ENCODE data around the gene KDF1. TPM values are rescaled to one million over a fixed set of nuclear protein-coding genes. Genes with fewer than 3 reads are reported as not detected.

The KDF1 gene
- total and polyA plus RNA-seq, 4 donors = 6.6 to 12.5 (median 8.8) TPM

DNA sequence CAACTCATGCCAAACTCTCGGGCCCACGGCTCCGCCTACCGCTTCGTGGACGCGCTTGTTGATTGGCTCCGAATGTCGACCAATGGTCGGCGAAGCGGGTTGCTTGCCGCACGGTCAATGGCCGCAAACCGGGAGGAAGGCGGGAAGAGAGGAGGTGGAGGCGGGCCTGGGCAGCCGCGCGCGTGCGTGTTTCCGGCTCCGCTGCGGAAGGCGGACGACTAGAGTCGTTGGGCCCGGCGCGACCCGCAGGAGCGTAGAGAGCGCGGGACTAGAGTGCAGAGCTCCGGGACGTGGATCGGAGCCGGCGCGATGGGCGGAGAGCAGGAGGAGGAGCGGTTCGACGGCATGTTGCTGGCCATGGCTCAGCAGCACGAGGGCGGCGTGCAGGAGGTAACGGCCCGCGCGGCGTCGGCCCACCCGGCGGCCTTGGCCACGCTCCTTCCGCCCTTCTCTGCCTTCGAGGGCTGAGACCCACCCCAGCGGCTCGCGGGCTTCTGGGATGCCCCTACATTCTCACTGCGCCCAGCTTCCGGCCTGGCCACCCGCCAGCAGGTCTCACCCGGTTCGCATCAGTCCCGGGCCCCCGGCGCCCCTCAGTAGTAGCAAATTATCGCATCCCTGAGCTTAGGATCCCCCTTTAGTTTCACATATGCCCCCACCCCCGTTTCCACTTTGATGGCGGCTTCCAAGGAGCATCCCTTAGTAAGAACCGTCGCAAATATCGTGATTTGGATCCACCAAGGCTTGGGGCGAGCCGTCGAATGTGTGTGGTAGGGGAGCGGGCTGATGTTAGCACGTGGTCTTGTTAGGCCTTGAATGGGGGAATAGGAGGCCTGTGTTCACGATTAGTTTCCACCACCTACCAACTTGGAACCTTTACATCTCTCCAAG, 38.5 kb downstream of the KDF1 start, which contains the start of gene NUDC:
Gene NUDC (plus strand): TSS at position 204 of the 891 bp plus-strand sequence. CDS start 106 bp downstream, at position 310.
- H3K27ac ChIP-seq (ENCODE audit: low read depth in 1 of 2, low read length in 1 of 2) = peak within 1 kb of the TSS; percentile 90 to 93

DNA sequence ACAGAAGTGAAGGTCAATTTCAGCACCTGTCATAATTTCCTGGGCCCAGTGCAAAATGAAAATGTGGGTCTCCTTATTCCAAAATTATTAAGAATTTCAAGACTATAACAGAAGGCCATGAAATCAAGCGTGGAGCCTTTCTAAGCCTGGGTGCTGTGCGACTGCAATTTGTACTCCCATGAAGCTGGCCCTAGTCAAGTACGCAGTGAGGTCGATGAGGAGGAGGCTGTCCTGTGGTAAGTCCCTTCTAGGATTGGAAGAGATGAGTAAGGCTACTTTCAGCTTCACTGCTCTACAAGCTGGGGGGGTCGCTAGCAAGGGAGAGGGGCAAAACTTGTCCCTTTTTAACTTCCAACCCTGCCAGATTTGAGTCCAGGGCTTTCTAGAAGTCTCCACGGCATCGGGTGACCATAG, 39.1 kb downstream of the KDF1 start:
- H3K27ac ChIP-seq (ENCODE audit: low read depth in 1 of 2, low read length in 1 of 2) = peak overlapping the region; percentile 73 to 78
- no peak for DNase-seq
- H3K27me3 ChIP-seq (ENCODE audit: control insufficient read depth in 3 of 3, insufficient read depth in 3 of 3, low read length in 2 of 3) = no peaks in the 10 kb centered on the region
- peaks cover 0 to 12% (median 9%) of the 10 kb centered on the region in 4 donors for H3K36me3 ChIP-seq (ENCODE audit: control insufficient read depth in 4 of 4, insufficient read depth in 4 of 4, low read length in 4 of 4)
- peaks cover 0 to 13% (median 8%) of the 10 kb centered on the region in 5 donors for H3K4me1 ChIP-seq (ENCODE audit: control insufficient read depth in 5 of 5, insufficient read depth in 5 of 5, low read length in 5 of 5)
- ATAC-seq (ENCODE audit: insufficient read depth, low FRiP score) = no peak
- WGBS, 2 donors = 11 to 16% methylated on average over 7 of the region's 7 CpGs
- peak overlapping the region in 1 of 2 donors; percentile 86 for H3K9ac ChIP-seq (ENCODE audit: insufficient read depth in 1 of 2, low read length in 2 of 2)
- TF ChIP-seq, protein P1, sequence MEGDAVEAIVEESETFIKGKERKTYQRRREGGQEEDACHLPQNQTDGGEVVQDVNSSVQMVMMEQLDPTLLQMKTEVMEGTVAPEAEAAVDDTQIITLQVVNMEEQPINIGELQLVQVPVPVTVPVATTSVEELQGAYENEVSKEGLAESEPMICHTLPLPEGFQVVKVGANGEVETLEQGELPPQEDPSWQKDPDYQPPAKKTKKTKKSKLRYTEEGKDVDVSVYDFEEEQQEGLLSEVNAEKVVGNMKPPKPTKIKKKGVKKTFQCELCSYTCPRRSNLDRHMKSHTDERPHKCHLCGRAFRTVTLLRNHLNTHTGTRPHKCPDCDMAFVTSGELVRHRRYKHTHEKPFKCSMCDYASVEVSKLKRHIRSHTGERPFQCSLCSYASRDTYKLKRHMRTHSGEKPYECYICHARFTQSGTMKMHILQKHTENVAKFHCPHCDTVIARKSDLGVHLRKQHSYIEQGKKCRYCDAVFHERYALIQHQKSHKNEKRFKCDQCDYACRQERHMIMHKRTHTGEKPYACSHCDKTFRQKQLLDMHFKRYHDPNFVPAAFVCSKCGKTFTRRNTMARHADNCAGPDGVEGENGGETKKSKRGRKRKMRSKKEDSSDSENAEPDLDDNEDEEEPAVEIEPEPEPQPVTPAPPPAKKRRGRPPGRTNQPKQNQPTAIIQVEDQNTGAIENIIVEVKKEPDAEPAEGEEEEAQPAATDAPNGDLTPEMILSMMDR (IDR thresholded peaks at IDR 0.05; ENCODE audit: control extremely low read depth, extremely low read depth) = no peak
- no peaks in the 10 kb centered on the region for H3K9me3 ChIP-seq (ENCODE audit: control insufficient read depth in 4 of 4, insufficient read depth in 3 of 4, low read length in 3 of 4)
- H3K4me3 ChIP-seq = peak overlapping the region; percentile 13

More for the DNA sequence above, 38.5 kb downstream of the KDF1 start, which contains the start of gene NUDC:
- Histone ChIP-seq H3K4me1 (ENCODE audit: control insufficient read depth in 5 of 5, insufficient read depth in 5 of 5, low read length in 5 of 5) (peaks cover 0 to 13% (median 8%) of the 10 kb centered on the region in 5 donors), H3K9me3 (ENCODE audit: control insufficient read depth in 4 of 4, insufficient read depth in 3 of 4, low read length in 3 of 4) (no peaks in the 10 kb centered on the region), H3K9ac (ENCODE audit: insufficient read depth in 1 of 2, low read length in 2 of 2) (peak within 1 kb of the TSS; percentile 86), H3K4me3 (peak within 1 kb of the TSS; percentile 90), H3K36me3 (ENCODE audit: control insufficient read depth in 4 of 4, insufficient read depth in 4 of 4, low read length in 4 of 4) (peaks cover 0 to 14% (median 10%) of the 10 kb centered on the region in 4 donors), H3K27me3 (ENCODE audit: control insufficient read depth in 3 of 3, insufficient read depth in 3 of 3, low read length in 2 of 3) (no peaks in the 10 kb centered on the region)
- ATAC-seq (ENCODE audit: insufficient read depth, low FRiP score) (peak; percentile 99), DNase-seq (peak; percentile 97 to 98 (median 98))
- WGBS, 2 donors = 0 to 1% methylated on average over 59 to 83 of the region's 83 CpGs
- TF ChIP-seq, protein P1 (IDR thresholded peaks at IDR 0.05; ENCODE audit: control extremely low read depth, extremely low read depth) = no peak

DNA sequence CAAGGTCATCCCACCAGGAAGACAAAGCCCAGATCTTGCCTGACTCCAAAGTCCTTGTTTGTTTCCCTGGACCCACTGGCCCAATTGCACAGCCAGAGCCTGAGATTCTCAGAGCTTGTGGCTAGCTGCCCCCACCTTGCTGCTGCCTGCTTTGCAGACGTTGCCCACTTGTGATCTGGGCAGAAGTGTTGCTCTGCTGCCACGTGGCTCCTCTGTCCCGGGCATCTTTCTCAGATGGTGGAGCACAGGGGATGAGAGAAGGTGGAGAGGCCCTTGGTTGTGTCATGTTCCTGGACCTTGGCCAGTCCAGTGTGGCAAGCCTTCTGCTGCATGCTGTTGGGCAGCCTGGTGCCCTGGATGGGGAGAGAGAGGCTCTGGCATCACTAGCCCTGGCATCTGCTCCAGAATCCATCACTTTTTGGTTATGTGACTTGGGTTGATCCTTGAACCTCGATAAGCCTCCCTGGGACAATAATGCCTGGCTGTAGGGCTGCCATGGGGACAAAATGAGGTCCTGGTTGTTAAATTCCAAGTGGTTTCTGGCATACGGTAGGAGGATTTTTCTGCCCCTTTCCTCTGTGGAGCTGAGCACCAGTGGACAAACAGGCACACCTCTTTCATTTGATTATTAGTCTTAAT, 44.9 kb downstream of the KDF1 start:
- no peak for DNase-seq
- Histone ChIP-seq H3K36me3 (ENCODE audit: control insufficient read depth in 4 of 4, insufficient read depth in 4 of 4, low read length in 4 of 4) (no peaks in the 10 kb centered on the region), H3K4me1 (ENCODE audit: control insufficient read depth in 5 of 5, insufficient read depth in 5 of 5, low read length in 5 of 5) (peaks cover 0 to 8% (median 0%) of the 10 kb centered on the region in 5 donors), H3K27ac (ENCODE audit: low read depth in 1 of 2, low read length in 1 of 2) (peak overlapping the region in 1 of 2 donors; percentile 47), H3K9ac (ENCODE audit: insufficient read depth in 1 of 2, low read length in 2 of 2) (no peak overlapping the region), H3K4me3 (no peak overlapping the region), H3K27me3 (ENCODE audit: control insufficient read depth in 3 of 3, insufficient read depth in 3 of 3, low read length in 2 of 3) (no peaks in the 10 kb centered on the region), H3K9me3 (ENCODE audit: control insufficient read depth in 4 of 4, insufficient read depth in 3 of 4, low read length in 3 of 4) (no peaks in the 10 kb centered on the region)
- ATAC-seq (ENCODE audit: insufficient read depth, low FRiP score) = no peak
- 56 to 77% methylated on average over 5 of the region's 5 CpGs for WGBS, 2 donors
- TF ChIP-seq, protein P1 (IDR thresholded peaks at IDR 0.05; ENCODE audit: control extremely low read depth, extremely low read depth) = no peak
